SHP77 treated with DMSO at 0.1 percent for 48 hours (cell line): ENCODE measurements around the gene ASIC3.
A peak's percentile ranks its signal among the peaks of the same experiment; 100 is the strongest.

Experiments used
- DNase-seq: peaks from one replicate; lab custom pipeline; 2025; lab: John Stamatoyannopoulos, UW

Gene ASIC3

GRCh38 chr7:151056666-151057505, 8.6 kb downstream of the ASIC3 start:
- DNase-seq, result no peak

GRCh38 chr7:151057506-151057988, 9.2 kb downstream of the ASIC3 start, which contains the start of gene CDK5:
TSS of gene CDK5 (minus strand) at chr7:151057897. CDS start at chr7:151057848, 49 bp downstream.
- no peak for DNase-seq

- peak; percentile 98 for DNase-seq
Measured at GRCh38 chr7:151057989-151058780, 9.9 kb downstream of the ASIC3 start.

GRCh38 chr7:151058781-151059366, 10.5 kb downstream of the ASIC3 start:
- no peak for DNase-seq

- DNase-seq, result no peak
Measured at GRCh38 chr7:151059367-151060112, 11.2 kb downstream of the ASIC3 start, which contains the start of gene SLC4A2. TSS of gene SLC4A2 (plus strand) at chr7:151059589. CDS start at chr7:151061988, 2,399 bp downstream.

GRCh38 chr7:151060113-151060415, 11.7 kb downstream of the ASIC3 start:
- no peak for DNase-seq

- DNase-seq, result no peak
Measured at GRCh38 chr7:151060416-151061212, 12.3 kb downstream of the ASIC3 start.

GRCh38 chr7:151061213-151062110, 13.1 kb downstream of the ASIC3 start:
- no peak for DNase-seq

GRCh38 chr7:151062111-151062398, 13.7 kb downstream of the ASIC3 start:
- DNase-seq, result no peak

GRCh38 chr7:151062399-151063211, 14.3 kb downstream of the ASIC3 start:
- DNase-seq, result no peak

- DNase-seq, result no peak
Measured at GRCh38 chr7:151063212-151063561, 14.9 kb downstream of the ASIC3 start.

- DNase-seq, result no peak
Measured at GRCh38 chr7:151064454-151064853, 16.1 kb downstream of the ASIC3 start.

GRCh38 chr7:151064993-151065392, 16.7 kb downstream of the ASIC3 start:
- no peak for DNase-seq

GRCh38 chr7:151065516-151065915, 17.2 kb downstream of the ASIC3 start:
- no peak for DNase-seq

- no peak for DNase-seq
Measured at GRCh38 chr7:151066273-151066974, 18.1 kb downstream of the ASIC3 start.

- no peak for DNase-seq
Measured at GRCh38 chr7:151068069-151068773, 19.9 kb downstream of the ASIC3 start.

GRCh38 chr7:151069841-151070573, 21.7 kb downstream of the ASIC3 start:
- no peak for DNase-seq
